HS-5 (cell line): ENCODE data around the gene PKNOX2.
"Not testable (repeated sequence)": the region's sequence is repeated elsewhere in the genome, so short reads cannot be mapped to it uniquely, and the experiment has no call there.

Source experiments
- DNase-seq: peaks from one replicate; pipeline ENCODE4 v3.0.0-alpha.2; 2012; ENCODE audit warnings: low read depth

PKNOX2 gene

DNA sequence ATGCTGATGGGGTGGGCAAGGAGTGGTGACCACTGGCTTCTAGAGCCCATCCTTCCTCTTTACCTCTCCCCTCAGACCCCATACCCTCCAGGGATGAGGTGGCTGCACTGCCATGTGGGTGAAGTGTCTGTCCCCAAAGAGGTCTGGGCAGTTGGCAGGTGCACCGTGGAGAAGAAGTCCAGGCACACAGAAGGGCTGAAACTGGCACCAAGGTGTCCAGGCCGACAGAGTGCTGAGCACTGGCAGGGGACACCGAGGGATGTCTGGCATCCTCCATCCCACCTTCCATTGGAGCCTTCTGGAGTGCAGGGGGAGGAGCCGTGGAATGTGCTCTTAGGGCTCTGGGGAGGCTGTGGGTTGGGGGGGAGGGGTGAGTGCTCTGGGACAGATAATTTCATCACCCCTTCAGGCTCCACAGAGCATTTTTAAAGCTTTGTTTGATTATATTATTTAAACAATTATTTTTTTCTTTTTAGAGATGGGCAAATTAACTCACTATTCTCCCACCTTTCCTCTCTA lies 37.9 kb downstream of the PKNOX2 start:
- DNase-seq: no peak

GRCh38 chr11:125202977-125203376 lies 38.4 kb downstream of the PKNOX2 start:
- DNase-seq: no peak

DNA sequence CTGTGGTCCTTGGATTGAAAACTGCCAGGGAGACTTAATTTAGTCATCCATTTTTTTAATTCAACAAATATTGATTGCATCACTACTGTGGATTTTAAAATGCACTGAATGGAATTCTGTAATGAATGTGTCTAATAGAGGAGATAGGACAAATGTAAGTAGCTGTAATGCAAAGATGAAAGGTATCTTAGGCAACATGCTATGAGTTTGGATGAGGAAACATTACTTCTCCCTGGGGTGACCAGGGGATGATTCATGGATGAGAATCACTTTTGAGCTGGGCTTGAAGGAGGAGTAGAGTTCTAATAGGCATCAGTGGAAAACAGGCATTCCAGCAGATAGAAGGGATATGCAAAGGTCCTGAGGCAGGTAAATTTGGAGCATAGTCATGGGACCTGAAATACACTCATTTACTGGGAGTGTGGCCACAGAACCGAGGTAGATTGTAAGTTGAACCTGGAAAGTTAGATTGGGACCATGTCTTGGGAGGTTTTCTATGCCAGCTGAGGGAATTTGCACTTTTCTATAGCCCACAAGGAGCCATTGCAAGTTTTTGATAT lies 43.4 kb downstream of the PKNOX2 start:
- DNase-seq: no peak

GRCh38 chr11:125210066-125210465 lies 45.5 kb downstream of the PKNOX2 start:
- no peak for DNase-seq

GRCh38 chr11:125211191-125211947 lies 46.8 kb downstream of the PKNOX2 start:
- no peak for DNase-seq

DNA sequence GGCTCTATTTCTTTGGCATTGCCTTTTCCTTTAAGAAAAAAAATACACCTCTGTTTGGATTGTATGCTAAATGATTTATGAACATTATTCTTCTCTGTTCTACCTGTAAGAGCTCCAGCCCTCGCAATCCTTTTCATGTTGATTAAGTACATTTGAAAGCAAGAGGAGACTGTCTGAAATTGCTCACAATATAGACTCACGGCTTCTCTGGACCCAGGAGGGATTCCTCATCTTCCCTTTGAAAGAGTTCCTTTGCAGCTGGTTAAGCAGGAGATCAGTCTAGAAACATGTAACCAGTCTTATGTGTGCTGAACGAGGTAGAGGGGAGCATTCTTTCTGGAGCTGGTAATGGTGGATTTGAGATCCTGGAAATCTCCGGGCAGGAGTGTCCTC lies 47.4 kb downstream of the PKNOX2 start:
- DNase-seq: no peak

DNA sequence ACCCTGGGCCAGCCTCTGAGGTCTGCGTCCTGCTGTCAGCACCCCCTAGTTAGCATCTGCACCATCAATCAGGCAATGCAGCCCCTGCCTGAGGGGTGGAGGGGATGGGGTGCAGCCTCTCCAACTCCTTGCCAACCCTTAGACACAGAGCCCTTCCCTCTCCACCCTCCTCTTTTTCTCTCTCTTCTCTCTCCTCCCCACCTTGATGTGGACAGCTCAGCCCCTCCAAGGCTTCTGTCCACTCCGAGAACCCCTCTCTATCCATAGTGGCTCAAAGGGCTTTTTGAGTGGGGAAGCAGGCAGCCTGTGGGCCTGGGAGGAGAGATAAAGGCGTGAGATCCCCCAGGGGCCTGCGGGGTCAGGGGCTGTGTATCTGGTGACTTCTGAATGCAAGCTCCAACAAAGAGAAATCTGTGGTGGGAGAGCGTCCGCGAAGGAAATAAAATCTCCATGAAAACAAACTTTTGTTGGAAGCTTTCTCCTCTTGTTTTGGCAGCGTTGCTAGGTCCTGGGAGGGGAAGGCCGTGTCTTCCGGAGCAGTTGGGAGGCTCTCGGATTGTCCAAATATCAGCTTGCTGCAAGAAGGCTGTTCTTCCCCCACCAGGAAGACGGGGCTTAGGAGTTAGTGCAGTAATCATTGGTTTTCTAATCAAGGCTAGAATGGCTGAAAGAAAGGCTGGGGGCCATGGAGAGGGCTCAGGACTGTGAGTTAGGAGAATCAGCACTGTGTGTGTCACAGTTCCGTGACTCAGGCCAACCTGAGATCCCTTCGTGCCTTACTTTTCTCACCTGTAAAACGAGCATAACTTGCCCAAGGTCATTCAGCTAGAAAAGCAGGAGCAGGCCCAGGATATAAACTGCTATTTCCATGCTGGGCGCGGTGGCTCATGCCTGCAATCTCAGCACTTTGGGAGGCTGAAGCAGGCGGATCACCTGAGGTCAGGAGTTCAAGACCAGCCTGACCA lies 50.3 kb downstream of the PKNOX2 start:
- no peak for DNase-seq

DNA sequence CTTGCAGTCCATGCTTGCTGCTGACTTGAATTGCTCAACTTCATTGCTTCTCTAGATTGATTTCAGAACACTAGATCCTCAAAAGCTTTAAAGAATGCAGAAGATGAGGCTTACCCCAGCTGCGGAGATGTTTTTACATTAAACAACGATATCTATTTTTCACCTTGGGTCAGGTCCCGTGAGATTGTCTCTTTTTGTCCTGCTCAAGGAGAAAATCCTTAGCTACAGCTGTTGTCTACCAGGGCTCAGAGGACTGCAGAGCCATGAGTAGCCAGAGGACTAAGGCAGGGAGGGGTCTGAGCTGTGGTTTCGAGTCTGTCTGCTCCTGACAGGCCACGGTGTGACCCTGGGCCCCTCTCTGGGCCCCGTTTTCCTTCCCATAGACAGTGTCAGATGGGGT lies 51.4 kb downstream of the PKNOX2 start:
- no peak for DNase-seq

- DNase-seq: no peak
These were observed 53.8 kb downstream of the PKNOX2 start for GRCh38 chr11:125218336-125218735.

DNA sequence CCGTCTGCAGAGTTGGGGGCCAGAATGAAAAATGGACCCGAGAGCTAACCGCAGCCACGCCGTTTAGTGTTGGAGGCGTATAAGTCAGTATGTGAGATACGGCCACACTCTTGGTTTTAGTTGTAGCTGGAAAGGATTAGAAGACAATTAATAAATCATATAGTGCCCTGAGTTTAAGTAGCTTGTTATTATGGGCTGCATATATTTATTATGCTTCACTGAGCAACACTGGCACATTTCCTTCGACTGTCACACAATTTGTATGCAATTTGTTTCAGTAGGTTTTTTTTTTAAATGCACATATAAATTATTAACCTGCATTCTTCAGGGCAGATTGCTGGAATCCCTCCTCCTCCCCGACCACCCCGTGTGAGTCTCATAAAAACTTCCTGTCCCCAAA lies 56.9 kb downstream of the PKNOX2 start:
- DNase-seq: no peak

GRCh38 chr11:125222494-125222893 lies 57.9 kb downstream of the PKNOX2 start:
- DNase-seq: no peak

GRCh38 chr11:125223161-125223560 lies 58.6 kb downstream of the PKNOX2 start:
- not testable (repeated sequence) for DNase-seq

DNA sequence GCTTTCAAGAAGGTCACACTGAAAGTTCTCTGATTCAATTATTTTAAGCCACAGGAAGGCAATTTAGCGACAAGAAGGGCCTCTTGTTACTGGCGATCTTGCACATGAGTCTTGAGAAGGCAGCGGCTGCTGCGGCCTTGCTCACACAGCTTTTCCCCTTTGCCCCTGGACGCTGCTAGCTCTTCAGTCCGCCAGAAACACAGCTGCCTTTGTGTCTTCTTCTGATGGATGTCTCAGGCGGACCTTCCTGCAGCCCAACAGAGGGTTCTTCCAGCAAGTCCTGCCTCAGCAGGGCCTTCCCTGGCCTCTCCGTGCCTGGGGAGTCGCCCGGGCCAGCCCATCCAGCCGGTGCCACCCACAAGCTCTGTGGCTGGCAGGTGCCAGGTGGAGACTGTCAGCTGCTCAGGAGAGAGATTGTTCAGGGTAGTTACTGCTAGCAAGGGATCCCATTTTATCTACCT lies 59.4 kb downstream of the PKNOX2 start:
- no peak for DNase-seq

DNA sequence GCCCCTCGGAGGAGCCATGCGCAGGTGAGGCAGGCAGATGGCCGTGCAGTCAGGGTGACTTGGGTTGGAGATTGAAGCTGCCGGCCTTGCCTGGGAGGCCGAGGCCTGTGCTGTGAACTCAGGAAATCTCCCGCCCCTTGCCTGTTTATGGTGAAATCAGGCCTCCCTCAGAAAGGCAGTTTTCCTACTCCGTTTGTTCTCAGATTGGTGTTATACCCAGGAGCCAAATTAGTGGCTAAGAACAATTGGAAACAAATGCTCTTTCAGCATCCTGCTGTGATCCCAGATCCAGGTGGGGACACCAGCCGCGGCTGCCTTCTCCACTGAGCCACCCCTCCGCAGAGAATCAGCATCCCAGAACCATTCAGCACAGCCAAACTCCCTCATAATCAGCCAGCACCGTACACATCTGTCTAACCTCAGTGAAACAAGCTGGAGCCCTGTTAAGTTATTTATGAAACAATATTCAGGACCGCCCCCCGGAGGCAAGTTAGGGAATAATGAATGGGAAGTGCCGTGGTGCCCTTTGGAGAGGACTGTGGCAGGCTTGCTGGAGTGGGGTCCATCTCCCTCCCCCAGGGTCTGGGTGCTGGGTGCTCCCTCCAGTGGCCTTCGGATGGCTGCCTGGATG lies 60.0 kb downstream of the PKNOX2 start:
- no peak for DNase-seq

DNA sequence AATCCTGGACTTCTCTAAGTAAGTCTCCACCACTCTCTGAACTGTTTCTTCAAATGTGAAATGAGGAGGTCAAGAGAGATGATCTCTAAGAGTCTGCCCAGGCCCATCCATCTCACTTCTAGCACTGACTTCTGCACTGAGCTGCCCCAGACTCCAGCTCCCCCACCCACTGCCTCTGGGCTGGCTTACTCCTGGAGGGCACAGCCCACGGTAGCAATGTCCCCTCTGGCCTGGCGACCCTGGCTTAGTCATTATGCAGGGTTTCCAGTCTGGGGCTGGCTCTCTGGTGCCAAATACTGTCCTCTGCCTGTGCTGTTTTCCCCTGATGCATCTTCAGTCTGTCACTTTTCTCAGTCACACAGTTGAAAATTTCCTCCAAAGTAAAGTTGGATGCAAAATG lies 60.9 kb downstream of the PKNOX2 start:
- no peak for DNase-seq

- no peak for DNase-seq
These were observed 61.5 kb downstream of the PKNOX2 start for GRCh38 chr11:125226031-125226430.

GRCh38 chr11:125226706-125227105 lies 62.2 kb downstream of the PKNOX2 start:
- no peak for DNase-seq

DNA sequence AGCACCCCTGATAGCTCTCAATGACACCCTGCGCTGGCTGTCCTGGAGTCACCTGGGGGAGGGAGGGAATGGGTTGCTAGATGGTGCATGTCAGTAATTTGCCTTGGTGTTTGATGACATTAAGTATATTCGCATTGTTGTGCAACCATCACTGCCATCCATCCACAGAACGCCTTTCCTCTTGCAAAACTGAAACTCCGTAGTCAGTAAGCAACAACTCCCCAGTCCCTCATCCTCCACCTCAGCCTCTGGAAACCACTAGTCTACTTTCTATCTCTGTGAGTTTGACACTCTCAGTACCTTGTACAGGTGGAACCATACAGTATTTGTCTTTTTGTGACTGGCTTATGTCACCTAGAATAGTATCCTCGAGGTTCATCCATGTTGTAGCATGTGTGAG lies 62.6 kb downstream of the PKNOX2 start:
- DNase-seq: no peak

DNA sequence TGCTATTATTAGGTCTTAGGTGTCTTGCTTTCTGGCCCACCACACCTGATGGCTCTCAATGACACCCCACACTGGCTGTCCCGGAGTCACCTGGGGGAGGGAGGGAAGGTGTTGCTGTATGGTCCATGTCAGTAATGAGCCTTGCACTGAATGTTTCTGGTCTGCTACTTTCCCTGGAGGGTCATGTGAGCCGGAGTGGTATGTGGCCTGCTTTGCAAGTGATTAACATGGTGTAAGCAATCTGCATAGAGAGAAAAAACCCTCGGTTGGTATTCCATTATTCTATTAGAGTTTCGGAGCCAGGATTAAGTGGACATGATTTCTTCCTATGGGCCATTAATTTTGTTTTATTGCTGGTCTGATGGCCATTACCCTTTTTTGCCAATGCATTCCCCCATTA lies 63.9 kb downstream of the PKNOX2 start:
- DNase-seq: no peak

- DNase-seq: no peak
These were observed 64.4 kb downstream of the PKNOX2 start for GRCh38 chr11:125228993-125229392.

- DNase-seq: no peak
These were observed 65.4 kb downstream of the PKNOX2 start for GRCh38 chr11:125229916-125230315.

GRCh38 chr11:125233116-125233515 lies 68.6 kb downstream of the PKNOX2 start:
- no peak for DNase-seq
